Stromal cell of bone marrow (primary cell): ENCODE data around the gene TAOK1.
A peak's percentile ranks its signal among the peaks of the same experiment; 100 is the strongest.
"Not testable (repeated sequence)": the region's sequence is repeated elsewhere in the genome, so short reads cannot be mapped to it uniquely, and the experiment has no call there.

Source experiments
- DNase-seq: peaks from one replicate; pipeline ENCODE4 v3.0.0-alpha.2; 2012; ENCODE audit warnings: low read depth

The TAOK1 gene

GRCh38 chr17:29389982-29390850 is at the start of gene TAOK1:
Gene TAOK1, plus strand, starts transcription at chr17:29390363. Its CDS starts 61,186 bp downstream, at chr17:29451549.
- peak; percentile 97 for DNase-seq

DNA sequence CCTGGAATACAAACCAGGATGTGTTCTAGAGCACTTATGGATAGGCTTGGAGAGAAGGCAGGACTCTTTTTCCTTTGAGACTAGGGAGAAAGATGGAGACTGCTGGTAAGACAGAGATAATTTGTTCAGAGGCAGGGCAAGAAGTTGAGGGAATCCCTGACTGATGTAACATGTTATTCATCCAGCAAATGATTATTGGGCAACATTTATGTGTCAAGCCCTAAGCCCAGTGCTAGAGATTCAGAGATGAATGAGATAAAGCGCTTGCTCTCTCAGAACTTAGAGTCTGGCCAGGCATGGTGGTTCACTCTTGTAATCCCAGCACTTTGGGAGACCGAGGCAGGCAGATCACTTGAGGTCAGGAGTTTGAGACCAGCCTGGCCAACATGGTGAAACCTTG is 48.4 kb upstream of the TAOK1 start:
- DNase-seq = no peak

DNA sequence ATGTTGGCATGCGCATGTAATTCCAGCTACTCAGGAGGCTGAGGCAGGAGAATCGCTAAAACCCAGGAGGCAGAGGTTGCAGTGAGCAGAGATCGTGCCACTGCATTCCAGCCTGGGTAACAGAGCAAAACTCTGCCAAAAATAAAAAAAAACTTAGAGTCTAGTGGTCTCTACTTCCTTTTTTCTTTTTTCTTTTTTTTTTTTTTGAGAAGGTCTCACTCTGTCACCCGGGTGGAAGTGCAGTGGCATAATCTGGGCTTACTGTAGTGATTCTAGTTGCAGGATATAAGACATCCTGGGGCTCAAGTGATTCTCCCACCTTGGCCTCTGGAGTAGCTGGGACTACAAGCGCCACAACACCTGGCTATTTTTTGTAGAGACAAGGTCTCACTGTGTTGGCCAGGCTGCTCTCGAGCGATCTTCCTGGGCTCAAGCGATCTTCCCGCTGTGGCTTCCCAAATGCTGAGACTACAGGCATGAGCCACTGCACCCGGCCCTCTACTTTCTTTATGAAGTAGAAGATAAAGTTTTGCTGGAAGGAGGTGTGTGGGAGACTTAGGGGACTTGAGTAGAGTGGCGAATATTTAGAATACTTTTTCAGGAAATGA is 47.9 kb upstream of the TAOK1 start:
- DNase-seq = no peak

DNA sequence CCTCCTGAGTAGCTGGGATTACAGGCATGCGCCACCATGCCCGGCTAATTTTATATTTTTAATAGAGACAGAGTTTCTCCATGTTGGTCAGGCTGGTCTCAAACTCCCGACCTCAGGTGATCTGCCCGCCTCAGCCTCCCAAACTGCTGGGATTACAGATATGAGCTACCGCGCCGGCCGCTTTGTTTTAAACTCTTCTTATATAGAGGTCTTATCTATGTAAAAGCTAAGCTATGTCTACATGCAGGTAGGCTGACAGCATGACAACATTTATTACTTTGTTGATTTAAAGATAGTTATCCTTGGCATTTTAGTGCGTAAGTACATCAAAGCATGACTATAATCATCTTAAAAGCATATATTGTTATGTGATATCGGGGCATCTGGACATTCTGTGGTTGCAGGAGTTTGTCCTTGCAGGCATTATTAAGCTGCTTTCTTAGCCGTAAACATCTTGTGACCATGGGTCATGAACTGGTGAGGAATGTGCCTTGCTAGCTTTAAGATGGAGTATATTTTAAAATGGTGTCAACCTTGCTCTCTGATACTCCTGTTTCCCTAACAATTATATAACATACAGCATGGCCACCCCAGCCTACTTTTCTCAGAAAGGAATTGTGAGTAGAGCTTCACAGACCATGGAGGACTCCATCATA is 45.8 kb upstream of the TAOK1 start:
- no peak for DNase-seq

DNA sequence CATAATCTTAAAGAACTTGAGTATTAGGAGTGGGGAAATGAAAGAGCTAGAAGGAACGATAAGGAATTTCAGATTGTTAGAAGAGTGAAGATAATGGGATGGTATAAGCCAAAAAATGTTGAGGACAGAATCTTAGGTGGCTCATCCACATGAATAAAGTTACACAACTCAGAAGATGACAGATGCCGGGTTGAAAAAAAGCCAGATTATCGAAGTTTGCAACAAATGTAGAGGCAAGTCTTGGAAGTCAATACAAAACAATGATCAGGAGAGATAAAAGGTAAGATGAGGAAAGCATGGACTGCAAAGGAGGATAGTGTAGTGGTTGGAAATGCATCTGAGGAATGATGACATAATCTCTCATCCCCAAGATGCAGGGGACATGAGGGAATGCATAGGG is 45.1 kb upstream of the TAOK1 start:
- no peak for DNase-seq

DNA sequence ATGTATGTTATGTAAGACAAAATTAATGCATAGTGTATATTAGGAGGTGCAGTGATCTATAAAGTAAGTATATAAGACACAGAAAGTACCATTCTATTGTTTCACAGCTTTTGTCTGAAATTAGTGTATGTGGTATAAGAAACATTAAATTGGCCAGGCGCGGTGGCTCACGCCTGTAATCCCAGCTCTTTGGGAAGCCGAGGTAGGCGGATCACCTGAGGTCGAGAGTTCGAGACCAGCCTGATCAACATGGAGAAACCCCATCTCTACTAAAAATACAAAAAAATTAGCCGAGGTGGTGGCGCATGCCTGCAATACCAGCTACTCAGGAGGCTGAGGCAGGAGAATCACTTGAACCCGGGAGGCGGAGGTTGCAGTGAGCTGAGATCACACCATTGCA is 44.7 kb upstream of the TAOK1 start:
- not testable (repeated sequence) for DNase-seq

GRCh38 chr17:29346462-29346861 is 43.7 kb upstream of the TAOK1 start:
- no peak for DNase-seq

DNA sequence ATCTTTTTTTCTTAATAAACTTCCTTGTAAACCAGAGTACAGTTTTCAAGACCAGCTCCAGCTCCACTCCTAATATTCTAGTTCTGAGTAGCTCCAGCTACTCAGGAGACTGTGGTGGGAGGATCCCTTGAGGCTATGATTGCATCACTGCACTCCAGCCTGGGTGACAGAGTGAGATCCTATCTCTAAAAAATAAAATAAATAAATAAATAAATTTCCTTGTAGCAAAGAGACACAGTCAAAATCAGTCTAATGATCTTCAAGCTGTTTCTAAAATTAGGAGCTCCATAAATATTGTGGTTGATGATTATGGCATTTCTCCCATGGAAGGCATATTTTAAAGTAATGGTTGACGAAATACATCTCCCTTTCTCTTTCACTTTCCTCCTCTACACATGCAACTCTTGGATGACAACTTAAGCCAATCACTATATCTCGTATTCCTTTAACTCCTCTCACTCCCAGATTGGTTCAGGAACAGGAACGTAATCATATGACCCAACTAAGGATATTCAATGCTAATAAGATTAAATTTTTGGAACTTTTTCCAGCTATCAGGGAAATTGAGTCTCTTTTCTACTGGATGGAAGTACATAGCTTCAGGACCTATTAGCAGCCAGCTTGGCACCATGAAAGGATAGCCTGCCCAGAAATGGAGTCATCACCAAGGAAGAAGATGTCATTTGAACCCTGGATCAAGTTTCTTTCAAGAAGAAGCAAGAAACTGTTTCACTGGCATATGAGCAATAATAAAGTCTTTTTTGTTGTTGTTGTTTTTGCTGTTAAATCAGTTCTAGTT is 42.1 kb upstream of the TAOK1 start:
- peak; percentile 45 for DNase-seq

- no peak for DNase-seq
Measured at GRCh38 chr17:29349409-29349808, 40.8 kb upstream of the TAOK1 start.

DNA sequence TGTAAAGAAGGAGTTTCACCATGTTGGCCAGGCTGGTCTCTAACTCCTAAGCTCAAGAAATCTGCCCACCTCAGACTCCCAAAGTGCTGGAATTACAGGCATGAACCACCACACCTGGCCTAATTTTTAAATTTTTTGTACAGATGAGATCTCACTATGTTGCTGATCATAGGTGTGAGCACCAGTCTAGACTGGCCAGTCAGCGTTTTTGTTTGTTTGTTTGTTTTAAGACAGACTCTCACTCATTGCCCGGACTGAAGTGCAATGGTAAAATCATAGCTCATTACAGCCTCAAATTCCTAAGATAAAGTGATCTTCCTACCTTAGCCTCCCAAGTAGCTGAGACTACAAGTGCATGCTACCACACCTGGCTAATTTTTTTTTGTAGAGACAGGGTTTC is 38.0 kb upstream of the TAOK1 start:
- no peak for DNase-seq

DNA sequence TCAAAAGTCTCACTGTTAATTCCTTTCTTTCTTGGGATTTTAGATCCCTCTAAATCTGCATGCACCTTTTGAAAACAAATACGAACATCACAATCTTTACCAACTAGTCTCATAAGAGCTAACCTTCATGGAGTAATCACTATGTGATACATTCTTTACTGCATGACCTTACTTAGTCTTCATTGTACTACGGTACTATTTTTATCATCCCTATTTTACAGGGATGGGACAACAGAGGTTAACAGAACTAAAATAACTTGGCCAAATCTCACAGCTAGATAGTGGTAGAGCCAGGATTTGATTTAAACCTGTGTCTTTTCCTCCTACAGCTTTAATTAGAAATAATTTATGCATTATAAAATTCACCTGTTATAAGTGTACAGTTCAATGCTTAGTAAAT is 32.9 kb upstream of the TAOK1 start:
- DNase-seq = no peak

DNA sequence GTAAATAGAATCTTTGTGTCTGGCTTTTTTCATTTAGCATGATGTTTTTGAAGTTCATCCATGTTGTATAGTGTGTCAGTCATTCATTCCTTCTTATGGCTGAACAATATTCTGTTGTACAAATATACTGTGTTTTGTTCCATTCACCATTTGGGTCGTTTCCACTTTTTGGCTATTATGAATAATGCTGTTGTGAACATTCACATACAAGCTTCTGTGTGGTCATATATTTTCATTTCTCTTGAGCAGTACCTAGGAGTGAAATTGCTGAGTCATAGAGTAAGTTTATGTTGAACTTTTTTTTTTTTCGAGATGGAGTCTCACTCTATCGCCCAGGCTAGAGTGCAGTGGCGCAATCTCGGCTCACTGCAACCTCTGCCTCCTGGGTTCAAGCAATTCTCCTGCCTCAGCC is 32.3 kb upstream of the TAOK1 start:
- DNase-seq = no peak

GRCh38 chr17:29358416-29358815 is 31.7 kb upstream of the TAOK1 start:
- no peak for DNase-seq

DNA sequence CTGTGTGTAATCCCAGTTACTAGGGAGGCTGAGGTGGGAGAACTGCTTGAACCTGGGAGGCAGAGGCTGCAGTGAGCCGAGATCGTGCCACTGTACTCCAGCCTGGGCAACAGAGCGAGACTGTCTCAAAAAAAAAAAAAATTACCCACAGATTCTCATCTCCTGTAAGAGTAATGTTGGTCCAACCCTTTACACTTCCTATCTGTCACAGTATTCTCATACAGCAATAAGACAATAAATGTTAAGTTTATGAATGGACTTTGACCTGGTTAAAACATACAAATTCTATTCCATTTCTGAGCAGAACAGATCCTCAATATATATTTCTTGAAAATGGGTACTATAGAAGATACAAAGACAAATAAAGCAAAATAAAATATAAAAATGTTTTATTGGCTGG is 30.4 kb upstream of the TAOK1 start:
- DNase-seq = no peak

DNA sequence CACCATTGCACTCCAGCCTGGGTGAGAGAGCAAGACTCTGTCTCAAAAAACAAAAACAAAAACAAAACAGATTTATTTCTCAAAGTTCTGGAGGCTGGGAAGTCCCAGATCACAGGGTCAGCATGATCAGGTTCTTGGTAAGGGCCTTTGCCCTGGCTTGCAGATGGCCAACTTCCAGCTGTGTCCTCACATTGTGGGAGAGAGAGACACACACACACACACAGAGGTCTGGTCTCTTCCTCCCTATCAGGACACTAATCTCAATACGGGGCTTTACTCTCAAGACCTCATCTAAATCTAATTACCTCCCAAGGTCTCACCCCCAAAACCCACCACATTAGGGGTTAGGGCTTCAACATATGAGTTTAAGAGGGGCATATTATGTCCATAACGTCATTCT is 26.4 kb upstream of the TAOK1 start:
- no peak for DNase-seq

- DNase-seq = no peak
Measured at GRCh38 chr17:29364691-29365090, 25.5 kb upstream of the TAOK1 start.

GRCh38 chr17:29368161-29368560 is 22.0 kb upstream of the TAOK1 start:
- DNase-seq = no peak

DNA sequence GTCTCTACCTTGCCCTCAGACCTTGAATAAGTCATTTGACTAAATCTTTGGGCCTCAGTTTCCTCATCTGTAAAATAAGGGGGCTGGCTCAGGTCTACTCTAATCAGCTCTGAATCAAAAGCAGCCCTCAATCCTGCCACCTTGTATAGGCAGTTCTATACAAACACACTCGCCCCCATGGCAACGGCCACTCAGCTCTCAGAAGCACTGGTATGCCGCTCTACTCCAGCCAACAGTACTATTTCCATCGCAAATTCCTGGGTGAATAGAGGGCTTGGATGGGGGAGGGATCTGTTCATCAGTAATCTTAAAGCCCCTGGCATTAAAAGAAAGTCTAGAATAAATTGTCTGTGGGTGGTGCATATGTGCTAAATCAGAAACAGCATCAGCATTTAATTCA is 21.2 kb upstream of the TAOK1 start:
- no peak for DNase-seq

DNA sequence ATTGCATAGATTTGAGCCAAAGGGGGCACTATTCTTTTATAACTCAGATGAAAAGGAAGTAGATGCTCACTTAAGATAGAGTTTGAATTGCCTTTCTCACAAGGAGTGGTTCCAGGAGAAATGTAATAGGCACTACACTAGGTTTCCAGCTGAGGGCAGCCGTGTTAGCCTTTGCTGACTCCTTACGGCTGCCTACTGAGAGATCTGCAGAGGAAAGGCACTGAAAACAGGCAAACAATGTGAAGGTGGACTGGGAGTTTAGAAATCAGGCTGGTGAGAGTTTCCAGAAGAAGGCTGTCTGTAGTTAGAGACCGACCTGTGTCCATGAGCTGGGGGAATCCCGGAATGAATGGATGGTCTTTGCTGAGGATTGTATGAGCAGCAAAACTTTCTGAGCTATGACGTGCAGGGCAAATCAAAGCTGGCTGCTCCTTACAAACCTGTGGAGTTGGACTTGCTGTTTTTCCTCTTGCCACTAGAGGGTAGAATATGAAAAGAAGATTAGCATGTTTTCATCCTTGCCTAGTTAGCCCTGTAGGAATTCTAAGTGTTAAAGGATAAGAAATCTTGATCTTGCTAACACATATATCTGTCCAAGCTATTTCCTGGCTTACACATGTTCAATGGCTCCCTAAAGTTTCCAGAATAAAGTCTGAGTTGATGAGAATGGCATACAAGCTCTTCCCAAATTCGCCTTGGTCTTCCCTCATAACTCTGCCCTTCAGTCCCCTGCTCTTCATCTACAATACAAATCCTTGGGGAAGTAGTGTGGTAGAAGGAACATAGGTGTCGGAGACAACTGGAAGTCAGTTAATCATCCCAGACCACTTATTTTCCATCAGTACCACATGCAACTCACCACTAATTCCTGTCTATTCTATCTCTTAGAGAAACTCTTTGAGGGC is 20.1 kb upstream of the TAOK1 start:
- peak; percentile 70 for DNase-seq

DNA sequence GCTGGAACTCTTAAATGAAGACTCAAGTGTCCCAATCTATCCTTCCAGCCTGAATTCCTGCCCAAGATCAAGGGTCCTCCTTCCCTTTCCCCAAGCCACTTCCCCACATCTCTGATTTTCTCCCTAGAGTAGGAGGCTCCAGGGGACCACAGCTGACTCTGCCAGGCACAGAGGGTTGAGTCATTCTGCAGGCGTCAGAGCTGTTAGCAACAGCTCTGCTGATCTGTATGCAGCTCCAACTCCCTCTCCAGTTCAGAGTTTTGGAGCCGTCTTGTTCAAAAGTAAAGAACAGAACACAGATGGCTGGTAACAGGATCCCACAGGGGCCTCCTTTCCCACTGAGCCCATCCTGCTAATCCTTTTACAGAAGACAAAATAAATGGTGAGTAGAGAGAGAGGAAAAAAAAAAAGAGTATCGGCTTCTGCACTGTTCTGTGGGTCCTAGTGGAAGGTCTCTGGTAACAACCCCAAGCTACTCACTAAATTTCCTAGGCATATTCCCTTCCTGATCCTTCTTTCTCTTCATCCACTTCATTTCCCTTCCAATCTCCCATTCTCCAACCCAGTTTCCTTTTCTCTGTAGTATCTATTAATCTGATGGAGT is 13.4 kb upstream of the TAOK1 start:
- peak; percentile 86 for DNase-seq

DNA sequence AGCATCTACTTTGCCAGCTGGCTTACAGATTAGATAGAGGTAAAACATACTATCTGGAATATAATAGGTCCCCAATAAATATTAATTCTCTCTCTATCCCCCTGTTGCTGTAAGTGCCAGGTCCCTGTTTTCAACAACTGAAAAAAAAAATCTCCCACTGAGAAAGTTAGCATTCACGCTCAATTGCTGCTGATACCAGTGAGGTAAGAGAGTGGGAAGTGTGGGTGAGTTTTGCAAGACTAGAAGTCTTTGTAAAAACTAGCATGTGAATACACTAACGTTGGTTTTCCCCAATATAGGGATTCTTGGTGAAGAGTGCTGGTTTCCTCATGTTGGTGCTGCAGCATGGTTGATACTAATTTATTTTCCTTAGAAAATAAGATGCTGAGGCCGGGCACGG is 11.7 kb upstream of the TAOK1 start:
- no peak for DNase-seq
